Pons (tissue), 1 donor: Measurements from ENCODE around the gene LONP2.

Experiments used
- DNase-seq: peaks from one replicate; pipeline ENCODE4 v3.0.0-alpha.2; 2016; ENCODE audit warnings: low spot score

The LONP2 gene, protein sequence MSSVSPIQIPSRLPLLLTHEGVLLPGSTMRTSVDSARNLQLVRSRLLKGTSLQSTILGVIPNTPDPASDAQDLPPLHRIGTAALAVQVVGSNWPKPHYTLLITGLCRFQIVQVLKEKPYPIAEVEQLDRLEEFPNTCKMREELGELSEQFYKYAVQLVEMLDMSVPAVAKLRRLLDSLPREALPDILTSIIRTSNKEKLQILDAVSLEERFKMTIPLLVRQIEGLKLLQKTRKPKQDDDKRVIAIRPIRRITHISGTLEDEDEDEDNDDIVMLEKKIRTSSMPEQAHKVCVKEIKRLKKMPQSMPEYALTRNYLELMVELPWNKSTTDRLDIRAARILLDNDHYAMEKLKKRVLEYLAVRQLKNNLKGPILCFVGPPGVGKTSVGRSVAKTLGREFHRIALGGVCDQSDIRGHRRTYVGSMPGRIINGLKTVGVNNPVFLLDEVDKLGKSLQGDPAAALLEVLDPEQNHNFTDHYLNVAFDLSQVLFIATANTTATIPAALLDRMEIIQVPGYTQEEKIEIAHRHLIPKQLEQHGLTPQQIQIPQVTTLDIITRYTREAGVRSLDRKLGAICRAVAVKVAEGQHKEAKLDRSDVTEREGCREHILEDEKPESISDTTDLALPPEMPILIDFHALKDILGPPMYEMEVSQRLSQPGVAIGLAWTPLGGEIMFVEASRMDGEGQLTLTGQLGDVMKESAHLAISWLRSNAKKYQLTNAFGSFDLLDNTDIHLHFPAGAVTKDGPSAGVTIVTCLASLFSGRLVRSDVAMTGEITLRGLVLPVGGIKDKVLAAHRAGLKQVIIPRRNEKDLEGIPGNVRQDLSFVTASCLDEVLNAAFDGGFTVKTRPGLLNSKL

DNA sequence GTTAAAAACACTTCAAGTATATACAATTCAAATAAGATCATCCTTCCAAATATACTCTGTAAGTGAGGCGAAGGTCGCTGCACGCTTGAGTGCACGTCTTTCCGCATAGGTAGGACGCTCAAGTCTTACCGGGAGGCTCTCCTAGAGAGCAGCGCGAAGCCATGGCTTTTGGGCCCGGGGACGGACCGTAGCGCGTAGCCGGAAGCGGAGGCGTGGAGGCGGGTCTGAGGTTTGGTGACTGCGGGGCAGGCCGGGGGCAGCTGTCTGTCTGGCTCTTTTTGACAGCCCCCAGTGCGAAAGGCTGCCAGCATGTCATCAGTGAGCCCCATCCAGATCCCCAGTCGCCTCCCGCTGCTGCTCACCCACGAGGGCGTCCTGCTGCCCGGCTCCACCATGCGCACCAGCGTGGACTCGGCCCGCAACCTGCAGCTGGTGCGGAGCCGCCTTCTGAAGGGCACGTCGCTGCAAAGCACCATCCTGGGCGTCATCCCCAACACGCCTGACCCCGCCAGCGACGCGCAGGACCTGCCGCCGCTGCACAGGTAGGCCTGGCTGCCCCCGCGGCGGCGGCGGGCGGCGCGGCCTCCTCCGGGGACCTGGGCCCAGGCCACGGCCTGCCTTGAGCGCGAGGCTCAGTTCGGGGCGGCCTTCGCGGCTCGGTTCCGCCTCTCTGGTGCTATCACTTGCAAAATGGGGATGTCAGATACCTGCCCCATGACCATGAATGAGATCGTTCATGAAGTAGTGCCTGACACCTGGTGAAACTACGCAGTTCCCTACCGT lies at the start of gene LONP2:
LONP2 (plus strand) TSS at position 221 of the 783 bp plus-strand sequence; CDS start at position 310, 89 bp downstream.
- peak; percentile 91 for DNase-seq

DNA sequence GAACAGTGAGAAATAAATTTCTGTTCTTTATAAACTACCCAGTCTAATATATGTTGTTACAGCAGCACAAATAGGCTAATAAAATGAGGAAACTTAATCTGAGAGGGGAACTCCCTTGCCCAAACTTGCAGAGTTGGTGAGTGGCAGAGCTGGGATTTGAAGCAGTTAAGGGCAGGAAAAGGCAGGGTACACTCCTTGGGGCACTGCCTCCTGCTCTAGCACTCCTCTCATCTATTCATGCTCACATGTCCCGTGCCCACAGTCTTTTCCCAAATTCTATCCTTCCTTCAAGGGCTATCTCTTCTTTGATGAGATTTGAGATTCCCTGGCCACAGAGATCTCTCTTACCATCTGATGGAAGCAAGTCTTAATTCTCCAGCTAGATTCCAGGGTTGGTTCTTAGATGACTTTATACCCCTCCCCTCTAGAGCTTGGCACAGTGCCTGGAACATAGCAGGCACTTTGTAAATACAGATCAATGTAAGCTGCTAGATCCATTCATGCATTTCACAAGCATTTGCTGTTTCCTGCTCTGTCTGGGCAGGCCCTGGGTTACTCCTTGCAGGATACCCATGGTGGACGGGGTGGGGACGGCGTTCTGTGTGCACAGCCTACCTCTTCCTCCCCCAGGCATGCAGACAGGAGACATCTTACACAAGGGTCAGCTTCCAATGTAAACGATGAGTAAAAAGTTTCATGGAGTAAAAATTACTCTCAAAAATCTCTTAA lies 49.1 kb upstream of the LONP2 start:
- no peak for DNase-seq

DNA sequence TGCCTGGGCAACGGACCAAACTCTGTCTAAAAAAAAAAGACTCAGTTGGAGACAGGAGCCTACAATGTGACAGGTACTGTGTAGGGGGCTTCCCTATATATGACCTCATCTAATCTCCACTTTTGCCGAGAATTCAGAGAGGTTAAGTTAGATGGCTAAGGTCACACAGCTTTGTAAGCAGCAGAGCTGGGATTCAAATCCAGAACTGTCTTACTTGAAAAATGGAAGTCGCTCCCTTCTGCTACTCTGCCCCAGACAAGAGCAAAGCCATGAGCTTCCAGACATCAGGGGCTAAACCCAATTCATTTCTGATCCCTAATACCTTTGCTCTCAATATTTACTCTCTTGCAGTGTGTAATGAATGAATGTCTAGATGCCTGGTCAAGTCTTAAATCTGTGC lies 46.8 kb upstream of the LONP2 start:
- no peak for DNase-seq

DNA sequence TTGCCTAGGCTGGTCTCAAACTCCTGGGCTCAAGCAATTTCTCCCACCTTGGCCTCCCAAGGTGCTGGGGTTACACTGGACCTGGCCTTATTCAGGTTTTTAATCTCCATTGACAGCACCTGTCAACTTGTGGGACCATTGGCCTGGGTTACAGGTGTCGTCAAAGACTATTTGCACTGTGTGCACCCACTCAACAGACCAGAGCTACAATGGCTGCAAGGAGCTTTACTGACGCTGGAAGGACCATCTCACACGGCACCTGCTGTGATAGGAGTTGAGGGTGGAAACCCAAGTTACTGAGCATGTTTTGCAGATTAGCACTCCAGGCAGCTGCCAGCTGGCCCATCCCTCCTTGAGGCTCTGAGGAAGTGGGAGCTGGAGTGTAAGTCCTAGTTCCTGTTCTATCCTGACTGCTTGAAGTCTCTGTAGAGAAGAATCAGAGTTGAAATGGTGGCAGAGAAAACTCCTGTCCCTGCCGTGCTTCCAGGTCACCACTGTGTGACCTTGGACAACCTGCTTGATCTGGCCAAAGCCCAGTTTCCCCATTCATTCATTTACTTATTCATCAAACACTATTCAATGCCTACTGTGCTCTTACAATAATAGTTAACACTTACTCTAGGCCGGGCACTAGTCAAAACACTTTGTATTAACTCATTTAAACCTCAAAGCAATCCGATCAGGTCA lies 42.4 kb upstream of the LONP2 start:
- no peak for DNase-seq

DNA sequence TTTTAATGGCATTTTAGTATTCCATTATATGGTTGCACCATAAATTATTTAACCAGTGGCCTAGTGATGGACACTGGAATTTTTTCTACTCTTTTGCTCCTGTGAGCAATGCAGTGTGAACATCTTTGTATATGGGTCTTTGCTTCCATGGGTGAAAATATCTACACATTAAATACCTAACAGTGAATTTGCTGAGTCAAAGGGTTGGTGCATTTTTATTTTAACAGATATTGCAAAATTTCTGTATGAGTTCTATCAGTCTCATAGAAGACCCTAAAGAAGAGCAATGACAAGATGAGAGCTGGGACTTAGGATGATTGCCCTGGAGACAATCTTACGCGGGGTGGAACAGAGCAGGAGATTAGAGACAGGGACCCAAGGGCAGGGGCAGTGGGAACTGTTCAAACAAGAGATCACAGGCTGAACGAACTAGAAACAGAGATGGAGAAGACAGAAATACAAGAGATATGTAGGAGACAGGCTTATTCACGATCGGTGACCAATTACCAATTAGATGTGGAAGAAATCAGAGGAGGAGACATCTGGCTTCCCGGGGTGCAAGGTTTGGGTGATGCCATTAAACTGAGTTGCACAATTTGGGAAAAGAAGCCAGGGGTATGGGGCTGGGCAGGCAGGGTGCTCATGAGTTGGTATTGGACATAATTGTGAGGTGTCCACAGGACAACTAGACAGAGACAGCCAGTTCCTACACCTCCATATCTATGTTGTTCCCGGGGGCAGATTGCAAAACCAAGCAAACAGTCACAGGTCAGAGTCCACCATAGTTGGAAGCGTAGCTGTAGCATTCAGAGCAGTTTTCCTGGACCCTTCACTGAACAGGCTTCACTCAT lies 39.9 kb upstream of the LONP2 start:
- no peak for DNase-seq

DNA sequence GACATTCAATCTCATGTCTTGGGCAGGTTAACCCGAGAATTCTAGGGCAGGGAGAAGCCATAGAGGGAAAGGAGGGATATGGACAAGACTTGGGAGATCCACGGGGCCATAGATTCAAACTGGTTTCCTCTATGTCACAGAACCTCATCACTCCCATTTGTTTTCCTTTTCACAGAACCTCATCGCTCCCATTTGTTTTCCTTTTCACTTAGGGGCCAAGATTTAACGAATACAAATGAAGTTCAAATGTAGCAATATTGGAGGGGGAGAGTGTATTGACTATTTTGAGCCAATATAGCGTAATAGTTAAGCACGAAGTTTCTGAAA lies 39.3 kb upstream of the LONP2 start:
- DNase-seq, result no peak

DNA sequence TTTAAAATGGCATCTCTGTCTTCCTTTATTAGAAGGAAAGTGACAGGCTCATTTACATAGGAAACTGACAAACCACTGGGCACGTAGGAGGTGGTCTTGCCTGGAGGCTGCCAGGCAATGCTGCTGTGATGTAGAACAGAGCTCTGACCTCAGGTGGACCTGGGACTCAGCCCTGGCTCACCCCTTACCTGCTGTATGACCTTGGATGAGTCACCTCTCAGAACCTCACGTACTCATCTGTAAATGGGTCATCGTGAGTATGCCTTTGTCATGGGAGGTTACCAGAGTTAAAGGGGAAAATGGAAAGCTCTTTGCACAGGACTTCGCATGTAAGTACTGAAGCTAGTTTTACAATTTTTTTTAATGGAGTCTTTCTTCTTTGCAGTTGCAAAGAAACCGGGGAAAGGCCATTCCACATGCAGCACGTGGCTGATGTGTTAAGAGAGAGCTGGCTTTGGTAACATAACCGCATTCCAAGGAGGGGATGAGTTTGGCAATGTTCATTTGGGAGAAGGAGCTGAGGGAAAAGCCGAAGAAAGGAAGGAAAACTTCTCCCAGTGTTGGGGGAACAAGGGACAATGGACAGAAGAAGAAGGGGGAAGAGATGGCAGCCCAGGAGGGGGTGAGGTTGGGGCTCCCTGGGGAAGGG lies 37.4 kb upstream of the LONP2 start:
- no peak for DNase-seq

DNA sequence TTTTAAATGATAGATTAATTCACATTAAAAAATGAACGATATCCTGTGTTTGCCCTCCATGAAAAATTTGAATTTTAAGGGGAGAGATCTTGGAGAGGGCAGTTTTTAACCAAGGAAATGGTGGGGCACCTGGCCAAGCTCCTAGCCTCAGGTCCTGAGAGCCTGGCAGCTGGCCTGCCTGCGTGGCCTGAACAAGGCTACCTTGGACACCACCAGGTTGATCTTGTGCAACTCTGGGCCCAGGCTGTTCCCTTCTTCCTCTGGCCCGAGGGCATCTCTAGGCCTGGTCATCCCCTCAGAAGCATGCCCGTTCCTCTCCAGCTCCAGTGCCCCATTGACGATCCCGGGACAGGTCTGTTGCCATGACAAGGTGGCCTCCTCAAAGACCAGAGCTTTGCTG lies 33.4 kb upstream of the LONP2 start:
- DNase-seq, result no peak

DNA sequence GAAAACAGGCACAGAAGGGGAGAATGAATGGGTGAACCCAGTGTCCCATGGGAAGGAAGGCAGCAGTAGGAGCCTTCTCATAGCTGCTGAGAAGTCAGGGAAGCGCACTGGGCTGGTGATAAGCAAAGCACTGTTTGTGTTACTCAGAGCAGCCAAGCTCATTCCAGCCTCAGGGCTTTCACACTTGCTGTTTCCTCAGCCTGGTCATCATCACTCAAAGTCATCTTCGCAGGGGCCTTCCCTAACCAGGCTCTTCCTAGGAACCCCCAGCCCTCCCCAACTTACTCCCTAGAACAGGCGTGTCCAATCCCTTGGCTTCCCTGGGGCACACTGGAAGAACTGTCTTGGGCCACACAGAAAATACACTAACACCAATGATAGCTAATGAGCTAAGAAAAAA lies 32.1 kb upstream of the LONP2 start:
- DNase-seq, result no peak

DNA sequence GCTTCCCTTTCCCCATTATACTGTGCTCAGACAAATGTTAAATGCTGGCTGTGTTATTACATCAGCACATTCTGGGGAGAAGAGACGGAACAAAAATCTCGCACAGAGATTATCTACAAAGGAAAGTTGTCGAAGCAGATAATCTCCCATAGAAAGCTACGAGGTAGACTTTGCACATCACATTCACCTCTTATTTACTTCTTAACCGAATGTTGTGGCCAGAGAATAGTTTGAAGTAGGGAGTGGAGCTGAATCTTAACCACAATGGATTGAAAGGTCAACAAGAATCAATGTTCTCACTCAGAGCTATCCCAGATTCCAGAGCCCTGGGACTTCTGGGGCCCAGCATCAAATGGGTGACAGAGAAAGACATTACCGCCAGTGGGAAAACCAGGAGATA lies 28.4 kb upstream of the LONP2 start:
- DNase-seq, result no peak

DNA sequence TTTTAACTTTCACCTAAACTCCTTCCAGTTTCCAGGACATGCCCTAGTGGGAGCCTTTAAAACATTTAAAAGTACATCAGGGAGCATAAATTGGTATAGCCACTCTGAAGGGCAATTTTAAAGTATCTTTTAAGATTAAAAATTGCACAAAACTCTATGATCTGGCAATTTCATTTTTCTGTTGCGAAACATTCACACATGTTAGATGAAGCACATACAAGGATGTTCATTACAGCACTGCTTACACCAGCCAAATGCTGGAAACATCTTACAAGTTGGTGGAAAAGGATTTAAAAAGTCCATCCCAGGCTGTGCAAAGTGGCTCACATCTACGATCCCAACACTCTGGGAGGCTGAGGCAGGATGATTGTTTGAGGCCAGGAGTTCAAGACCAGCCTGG lies 26.4 kb upstream of the LONP2 start:
- no peak for DNase-seq

DNA sequence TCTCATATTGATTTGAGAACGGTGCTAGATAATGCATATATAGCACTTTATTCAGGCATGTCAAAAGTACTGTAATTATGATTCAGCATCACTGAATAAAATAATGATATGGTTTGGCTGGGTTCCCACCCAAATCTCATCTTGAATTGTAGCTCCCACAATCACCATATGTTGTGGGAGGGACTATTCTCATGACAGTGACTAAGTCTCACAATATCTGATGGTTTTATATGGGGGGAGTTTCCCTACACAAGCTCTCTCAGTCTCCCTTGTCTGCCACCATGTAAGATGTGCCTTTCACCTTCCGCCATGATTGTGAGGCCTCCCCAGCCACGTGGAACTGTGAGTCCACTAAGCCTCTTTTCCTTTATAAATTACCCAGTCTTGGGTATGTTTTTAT lies 25.6 kb upstream of the LONP2 start:
- DNase-seq, result no peak

DNA sequence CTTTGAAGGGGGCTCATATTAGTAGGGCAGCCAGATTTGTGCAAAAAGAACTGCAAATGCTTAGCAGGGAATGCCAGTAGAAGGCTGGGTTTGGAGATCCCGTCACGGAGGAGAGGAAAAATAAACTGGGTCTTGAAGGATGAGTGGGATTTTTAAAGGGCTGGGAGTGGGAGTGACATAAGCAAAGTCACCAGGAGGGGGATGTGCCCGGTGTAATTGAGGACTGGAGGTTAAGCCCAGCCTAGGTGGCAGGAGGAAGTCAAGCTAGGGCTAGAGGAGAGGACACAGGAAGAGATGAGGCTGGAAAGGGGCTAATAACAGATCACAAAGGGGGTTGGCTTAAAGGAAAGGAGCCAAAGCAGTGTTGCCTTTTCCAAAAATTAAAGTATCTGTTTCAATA lies 23.2 kb upstream of the LONP2 start:
- no peak for DNase-seq

DNA sequence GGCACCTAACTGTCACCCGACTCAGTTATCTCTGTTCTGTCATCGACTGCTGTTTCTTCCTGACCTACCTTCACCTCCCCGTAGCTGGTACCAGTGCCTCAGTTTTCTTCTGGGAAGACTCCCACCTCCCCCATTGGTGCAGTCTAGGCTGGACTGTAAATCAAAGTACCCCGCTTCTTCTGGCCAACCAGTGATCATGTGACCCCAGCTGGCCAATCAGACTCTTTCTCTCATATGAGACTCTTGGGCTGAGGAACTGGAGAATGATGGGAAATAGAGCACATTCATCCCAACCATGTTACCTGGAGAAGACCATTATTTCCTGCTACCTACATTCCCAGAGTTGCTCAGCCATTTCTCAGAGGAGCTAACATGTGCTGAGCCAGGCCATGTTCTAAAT lies 20.6 kb upstream of the LONP2 start:
- DNase-seq, result no peak

DNA sequence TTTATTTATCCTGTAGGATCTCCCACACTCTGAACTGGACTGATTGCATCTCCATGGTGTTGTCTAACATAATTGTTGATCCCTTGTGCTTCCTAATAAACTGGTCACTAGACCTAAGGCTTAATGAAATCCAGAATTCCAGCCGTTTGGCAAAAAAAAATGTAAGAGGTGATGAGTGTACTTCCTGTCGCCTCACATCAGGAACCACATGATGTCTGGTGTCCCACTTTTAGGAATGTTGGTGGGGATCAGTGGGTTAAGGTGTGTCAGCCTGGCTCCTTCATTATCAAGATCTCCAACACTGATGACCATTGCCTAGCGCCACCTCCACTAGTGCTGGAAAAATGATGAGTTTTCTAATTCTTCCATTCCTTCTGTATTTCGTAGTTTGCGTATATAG lies 18.6 kb upstream of the LONP2 start:
- DNase-seq, result no peak

DNA sequence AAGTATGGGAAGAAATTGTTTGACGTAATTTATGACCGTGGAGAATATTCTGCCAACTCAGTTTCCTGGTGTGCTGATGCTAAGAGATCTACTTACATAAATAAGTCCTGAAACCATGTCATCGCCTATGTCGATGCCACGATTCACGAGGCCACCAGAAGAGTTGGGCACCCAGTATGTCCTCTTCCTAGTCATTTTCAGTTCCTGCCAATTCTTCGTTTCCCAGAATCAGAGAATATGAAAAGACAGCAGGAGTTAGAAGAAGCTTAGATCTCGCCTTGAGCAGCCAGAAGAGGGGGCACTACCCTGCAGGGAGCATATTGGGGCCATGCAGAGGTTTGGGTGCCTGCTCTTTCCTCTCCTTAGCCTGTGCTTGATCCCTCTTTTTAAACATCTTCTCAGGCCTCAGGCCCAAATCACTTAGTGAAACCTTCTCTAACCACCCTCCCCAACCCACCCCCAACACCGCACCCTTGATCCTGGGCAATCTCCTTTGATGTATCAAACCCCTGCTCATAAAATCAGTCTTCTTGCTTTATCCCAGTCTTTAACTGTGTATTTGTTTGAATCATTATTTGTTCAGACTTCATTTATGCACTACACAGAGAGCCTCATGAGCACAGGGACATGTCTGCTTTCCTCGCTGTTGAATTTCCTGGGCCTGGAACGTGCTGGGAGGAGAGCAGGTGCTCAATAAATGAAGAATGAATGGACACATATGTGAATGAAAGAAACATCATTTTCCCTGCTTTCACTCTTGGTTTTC lies 12.2 kb upstream of the LONP2 start:
- peak; percentile 36 for DNase-seq

DNA sequence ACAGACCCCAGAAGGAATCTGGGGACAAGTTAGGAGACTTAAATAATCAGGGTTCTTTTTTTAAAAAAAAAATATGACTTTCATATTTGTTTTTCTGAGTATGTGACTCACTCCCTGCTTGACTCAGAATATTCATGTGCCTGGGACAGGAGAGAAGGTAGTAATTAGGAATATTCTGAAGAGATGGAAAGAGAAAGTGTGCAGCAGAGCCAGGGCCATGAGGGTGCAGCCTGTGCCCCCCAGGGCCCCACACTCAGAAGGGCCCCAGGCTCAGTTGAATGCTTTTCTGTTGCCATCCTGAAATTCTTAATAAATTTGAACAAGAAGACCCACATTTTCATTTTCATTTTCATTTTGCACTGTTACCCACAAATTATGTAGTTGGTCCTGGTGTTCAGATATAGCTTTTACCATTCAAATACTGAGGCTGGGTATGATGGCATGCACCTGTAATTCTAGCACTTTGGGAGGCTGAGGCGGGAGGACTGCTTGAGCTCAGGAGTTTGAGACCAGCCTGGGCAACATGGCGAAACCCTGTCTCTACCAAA lies 11.5 kb upstream of the LONP2 start:
- DNase-seq, result no peak

DNA sequence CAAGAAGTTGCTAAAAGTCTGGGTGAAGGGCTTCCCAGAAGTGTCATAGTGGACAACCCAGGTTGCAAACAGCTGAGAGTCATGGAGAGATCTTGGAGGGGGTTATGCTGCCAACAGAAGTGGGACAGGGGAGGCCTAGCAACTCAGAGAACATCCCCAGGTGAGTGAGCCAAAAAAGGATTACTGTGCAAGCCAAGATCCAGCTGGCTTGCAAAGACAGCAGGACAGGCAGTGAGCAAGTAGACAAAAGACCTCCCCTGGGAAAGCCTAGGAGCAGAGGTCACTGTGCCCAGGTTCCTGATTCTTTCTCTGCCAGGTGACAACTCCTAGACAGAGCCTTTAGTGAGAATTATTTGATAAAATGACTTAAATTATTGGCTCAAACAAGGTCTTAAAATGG lies 9.5 kb upstream of the LONP2 start:
- DNase-seq, result no peak

DNA sequence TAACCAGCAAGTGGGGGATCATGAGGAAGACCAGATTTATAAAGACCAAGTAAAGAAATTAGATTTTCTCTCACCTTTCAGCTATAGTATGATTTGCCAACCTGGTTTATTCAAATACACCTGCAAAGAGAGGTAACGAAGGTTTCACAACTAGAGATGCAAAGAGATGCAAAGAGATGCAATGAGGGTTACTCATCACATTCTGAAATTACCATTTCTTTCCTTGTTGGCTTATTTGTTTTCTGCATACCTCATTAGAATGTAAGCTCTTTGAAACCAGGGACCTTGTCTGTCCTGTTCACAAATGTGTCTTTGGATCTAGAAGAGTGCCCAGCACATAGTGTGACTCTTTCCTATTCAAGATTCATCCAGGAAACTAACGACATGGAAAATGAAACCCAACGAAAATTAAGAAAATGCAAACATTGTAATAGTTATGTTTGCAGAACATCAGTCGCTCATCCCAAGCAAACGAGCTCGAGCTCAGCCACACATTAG lies 9.0 kb upstream of the LONP2 start:
- no peak for DNase-seq
